Measurements from ENCODE around the gene GSX1.

GSX1 gene

DNA sequence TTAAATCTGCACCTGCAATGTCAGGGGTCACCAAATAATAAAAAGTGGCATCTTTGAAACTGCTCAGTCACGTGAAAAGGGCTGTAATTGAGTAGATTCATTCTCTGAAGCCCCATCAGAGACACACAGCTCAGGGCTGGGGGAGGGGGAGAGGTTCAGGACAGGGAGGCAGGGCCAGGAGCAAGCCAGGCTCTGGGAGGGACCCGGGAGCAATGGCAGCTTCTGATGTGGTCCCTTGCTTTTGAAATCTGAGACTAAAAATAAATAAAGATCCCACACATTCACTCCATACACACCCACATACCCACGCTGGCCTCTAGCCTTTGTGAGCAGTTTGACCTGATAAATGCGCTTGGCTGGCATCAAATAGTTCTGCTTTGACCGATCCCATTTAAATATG lies 32.8 kb downstream of the GSX1 start:
- Histone ChIP-seq H3K27ac (ENCODE audit: low read depth, low read length) (no peak overlapping the region), H3F3A (ENCODE audit: control insufficient read depth, insufficient read depth) (no peaks in the 10 kb centered on the region), H3K4me2 (ENCODE audit: low read length) (no peak overlapping the region), H3K4me3 (ENCODE audit: low read length) (no peak overlapping the region), H3K36me3 (ENCODE audit: control insufficient read depth, low read length) (no peaks in the 10 kb centered on the region), H3K27me3 (ENCODE audit: control insufficient read depth, low read length) (peaks cover 58% of the 10 kb centered on the region), H3K9me3 (ENCODE audit: control insufficient read depth, insufficient read depth, low read length) (no peaks in the 10 kb centered on the region), H3K9me2 (replicated peaks; ENCODE audit: control insufficient read depth, low read length) (no peaks in the 10 kb centered on the region), H3K4me1 (ENCODE audit: control insufficient read depth, low read length) (peaks cover 11% of the 10 kb centered on the region), H3K79me2 (ENCODE audit: control insufficient read depth, low read length) (no peaks in the 10 kb centered on the region), H4K20me1 (ENCODE audit: control insufficient read depth, insufficient read depth, low read depth, low read length) (no peaks in the 10 kb centered on the region)
- TF ChIP-seq EZH2phosphoT487 (IDR thresholded peaks at IDR 0.05; ENCODE audit: borderline replicate concordance, low read length) = no peak
- TF ChIP-seq, protein P1, sequence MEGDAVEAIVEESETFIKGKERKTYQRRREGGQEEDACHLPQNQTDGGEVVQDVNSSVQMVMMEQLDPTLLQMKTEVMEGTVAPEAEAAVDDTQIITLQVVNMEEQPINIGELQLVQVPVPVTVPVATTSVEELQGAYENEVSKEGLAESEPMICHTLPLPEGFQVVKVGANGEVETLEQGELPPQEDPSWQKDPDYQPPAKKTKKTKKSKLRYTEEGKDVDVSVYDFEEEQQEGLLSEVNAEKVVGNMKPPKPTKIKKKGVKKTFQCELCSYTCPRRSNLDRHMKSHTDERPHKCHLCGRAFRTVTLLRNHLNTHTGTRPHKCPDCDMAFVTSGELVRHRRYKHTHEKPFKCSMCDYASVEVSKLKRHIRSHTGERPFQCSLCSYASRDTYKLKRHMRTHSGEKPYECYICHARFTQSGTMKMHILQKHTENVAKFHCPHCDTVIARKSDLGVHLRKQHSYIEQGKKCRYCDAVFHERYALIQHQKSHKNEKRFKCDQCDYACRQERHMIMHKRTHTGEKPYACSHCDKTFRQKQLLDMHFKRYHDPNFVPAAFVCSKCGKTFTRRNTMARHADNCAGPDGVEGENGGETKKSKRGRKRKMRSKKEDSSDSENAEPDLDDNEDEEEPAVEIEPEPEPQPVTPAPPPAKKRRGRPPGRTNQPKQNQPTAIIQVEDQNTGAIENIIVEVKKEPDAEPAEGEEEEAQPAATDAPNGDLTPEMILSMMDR (IDR thresholded peaks at IDR 0.05; ENCODE audit: low read depth, low read length, poor library complexity, severe bottlenecking) = no peak

DNA sequence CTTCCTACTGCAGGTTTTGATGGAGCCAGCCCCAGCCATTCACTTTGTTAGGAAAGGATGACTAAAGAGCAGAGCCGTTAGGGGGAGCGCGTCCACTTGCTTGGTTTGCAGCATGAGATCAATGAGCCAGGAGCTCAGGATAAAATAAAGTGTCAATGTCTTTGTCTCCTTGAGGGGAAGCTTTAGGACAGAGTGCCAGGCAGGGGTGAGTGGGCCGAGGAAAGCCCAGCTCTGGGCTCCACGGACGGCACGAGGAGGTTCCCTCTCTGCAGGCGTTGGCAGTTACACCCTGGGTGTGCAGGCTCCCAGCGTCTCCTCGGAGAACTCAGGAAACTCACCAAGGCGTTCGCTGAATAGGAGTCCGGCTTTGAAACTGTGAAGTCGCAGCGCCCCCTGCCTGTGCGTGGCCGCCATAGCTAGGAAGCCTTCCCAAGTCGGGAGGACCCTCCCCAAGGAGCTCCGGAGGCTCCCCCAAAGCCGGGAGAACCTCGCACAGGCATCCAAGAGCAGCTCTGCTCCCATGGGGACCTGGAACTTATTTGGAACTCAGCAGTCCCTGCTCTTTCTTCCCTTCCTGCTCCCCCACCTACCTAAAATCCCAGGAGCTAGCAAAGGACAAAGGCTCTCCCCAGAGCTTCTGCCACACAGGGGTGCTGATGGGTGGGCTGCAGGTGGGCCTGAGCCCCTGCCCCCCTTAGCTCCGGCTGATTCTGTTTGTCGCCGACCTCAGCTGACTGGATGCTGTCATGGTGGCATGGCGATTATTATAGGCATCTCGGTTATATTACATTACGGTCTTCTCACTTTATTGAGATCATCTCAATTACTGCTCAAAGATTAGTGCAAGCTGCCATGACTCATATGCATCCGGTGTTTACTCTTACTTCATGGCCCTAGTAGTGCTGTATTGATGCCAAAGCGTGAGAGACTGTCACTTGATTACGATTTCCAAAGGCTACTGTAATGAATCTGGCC lies 34.4 kb downstream of the GSX1 start:
- Histone ChIP-seq H3K9me2 (replicated peaks; ENCODE audit: control insufficient read depth, low read length) (no peaks in the 10 kb centered on the region), H3K4me2 (ENCODE audit: low read length) (peak overlapping the region; percentile 77), H3K27ac (ENCODE audit: low read depth, low read length) (no peak overlapping the region), H3K27me3 (ENCODE audit: control insufficient read depth, low read length) (peaks cover 47% of the 10 kb centered on the region), H3K79me2 (ENCODE audit: control insufficient read depth, low read length) (no peaks in the 10 kb centered on the region), H3K4me1 (ENCODE audit: control insufficient read depth, low read length) (peaks cover 13% of the 10 kb centered on the region), H3K9me3 (ENCODE audit: control insufficient read depth, insufficient read depth, low read length) (no peaks in the 10 kb centered on the region), H3K4me3 (ENCODE audit: low read length) (peak overlapping the region; percentile 61), H4K20me1 (ENCODE audit: control insufficient read depth, insufficient read depth, low read depth, low read length) (no peaks in the 10 kb centered on the region), H3F3A (ENCODE audit: control insufficient read depth, insufficient read depth) (no peaks in the 10 kb centered on the region), H3K36me3 (ENCODE audit: control insufficient read depth, low read length) (no peaks in the 10 kb centered on the region)
- TF ChIP-seq, protein P1 (IDR thresholded peaks at IDR 0.05; ENCODE audit: low read depth, low read length, poor library complexity, severe bottlenecking) = peak; percentile 95
- no peak for TF ChIP-seq EZH2phosphoT487 (IDR thresholded peaks at IDR 0.05; ENCODE audit: borderline replicate concordance, low read length)

DNA sequence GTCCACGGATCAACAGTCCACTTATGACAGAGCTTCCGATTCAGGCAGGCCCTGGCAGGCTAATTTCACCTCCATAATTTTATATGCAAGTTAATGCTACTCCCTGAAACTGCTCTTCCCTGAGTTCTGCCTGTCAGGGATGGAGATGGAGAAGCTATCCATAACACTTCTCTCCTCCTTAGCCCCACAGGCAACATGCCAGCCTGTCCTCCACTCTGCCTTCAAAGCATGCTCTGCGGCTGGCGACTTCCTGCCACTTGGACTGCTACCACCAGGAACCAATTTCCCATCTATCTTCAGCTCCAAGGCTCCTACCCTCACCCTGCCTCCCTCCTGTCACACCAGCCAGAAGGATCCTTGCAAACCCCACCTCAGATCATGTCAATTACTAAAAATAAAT lies 35.4 kb downstream of the GSX1 start:
- Histone ChIP-seq H3K4me2 (ENCODE audit: low read length) (no peak overlapping the region), H3K4me3 (ENCODE audit: low read length) (no peak overlapping the region), H3K79me2 (ENCODE audit: control insufficient read depth, low read length) (no peaks in the 10 kb centered on the region), H3K4me1 (ENCODE audit: control insufficient read depth, low read length) (peaks cover 13% of the 10 kb centered on the region), H3K27me3 (ENCODE audit: control insufficient read depth, low read length) (peaks cover 37% of the 10 kb centered on the region), H4K20me1 (ENCODE audit: control insufficient read depth, insufficient read depth, low read depth, low read length) (no peaks in the 10 kb centered on the region), H3K9me3 (ENCODE audit: control insufficient read depth, insufficient read depth, low read length) (no peaks in the 10 kb centered on the region), H3F3A (ENCODE audit: control insufficient read depth, insufficient read depth) (no peaks in the 10 kb centered on the region), H3K36me3 (ENCODE audit: control insufficient read depth, low read length) (no peaks in the 10 kb centered on the region), H3K9me2 (replicated peaks; ENCODE audit: control insufficient read depth, low read length) (no peaks in the 10 kb centered on the region), H3K27ac (ENCODE audit: low read depth, low read length) (no peak overlapping the region)
- TF ChIP-seq, protein P1 (IDR thresholded peaks at IDR 0.05; ENCODE audit: low read depth, low read length, poor library complexity, severe bottlenecking) = no peak
- no peak for TF ChIP-seq EZH2phosphoT487 (IDR thresholded peaks at IDR 0.05; ENCODE audit: borderline replicate concordance, low read length)

Measured in DOHH2 (cell line).